Measurements from ENCODE around the gene ERCC3.

DNA sequence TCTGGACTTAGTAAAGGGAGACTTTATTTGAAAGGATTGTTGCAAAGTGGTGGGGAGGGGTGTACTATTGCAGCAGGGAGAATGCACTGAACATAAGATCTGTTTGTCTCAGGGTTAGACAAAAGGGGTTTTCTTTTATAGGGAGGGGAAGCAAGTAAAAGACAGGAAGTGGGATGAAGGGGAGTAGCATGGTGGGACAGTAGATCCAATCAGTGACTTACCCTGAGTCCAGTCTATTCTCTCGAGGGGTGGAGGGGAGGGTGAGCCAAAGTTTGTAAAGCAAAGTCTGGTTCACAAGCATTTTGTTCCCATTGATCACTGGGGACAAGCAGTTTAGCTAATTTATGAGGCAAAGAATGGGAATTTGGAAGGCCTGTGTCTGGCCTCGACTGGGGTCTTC is 38.8 kb downstream of the ERCC3 start:
- TF ChIP-seq, protein P1, sequence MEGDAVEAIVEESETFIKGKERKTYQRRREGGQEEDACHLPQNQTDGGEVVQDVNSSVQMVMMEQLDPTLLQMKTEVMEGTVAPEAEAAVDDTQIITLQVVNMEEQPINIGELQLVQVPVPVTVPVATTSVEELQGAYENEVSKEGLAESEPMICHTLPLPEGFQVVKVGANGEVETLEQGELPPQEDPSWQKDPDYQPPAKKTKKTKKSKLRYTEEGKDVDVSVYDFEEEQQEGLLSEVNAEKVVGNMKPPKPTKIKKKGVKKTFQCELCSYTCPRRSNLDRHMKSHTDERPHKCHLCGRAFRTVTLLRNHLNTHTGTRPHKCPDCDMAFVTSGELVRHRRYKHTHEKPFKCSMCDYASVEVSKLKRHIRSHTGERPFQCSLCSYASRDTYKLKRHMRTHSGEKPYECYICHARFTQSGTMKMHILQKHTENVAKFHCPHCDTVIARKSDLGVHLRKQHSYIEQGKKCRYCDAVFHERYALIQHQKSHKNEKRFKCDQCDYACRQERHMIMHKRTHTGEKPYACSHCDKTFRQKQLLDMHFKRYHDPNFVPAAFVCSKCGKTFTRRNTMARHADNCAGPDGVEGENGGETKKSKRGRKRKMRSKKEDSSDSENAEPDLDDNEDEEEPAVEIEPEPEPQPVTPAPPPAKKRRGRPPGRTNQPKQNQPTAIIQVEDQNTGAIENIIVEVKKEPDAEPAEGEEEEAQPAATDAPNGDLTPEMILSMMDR (conservative IDR thresholded peaks at IDR 0.05) = no peak
- TF ChIP-seq ZFX (IDR thresholded peaks at IDR 0.05) = no peak
